Keratinocyte (primary cell): ENCODE measurements around the gene HMCN1.

Experiments used
- CTCF ChIP-seq, 3 experiments: IDR thresholded peaks in 1 of 3; conservative IDR thresholded peaks in 1 of 3; optimal IDR thresholded peaks in 1 of 3; 2 replicates in 2 of 3; 3 replicates in 1 of 3; pipeline versions ENCODE3 to v1.5.1; 2011; ENCODE audit warnings: low read length in 3 of 3, mild to moderate bottlenecking in 3 of 3, moderate library complexity in 2 of 3, control low read depth in 1 of 3, inconsistent platforms in 1 of 3; ENCODE audit not compliant: insufficient read depth in 2 of 3; ENCODE audit errors: extremely low read depth in 1 of 3
- EZH2 ChIP-seq: IDR thresholded peaks from one replicate; pipeline ENCODE4 v1.6.1; 2012; ENCODE audit warnings: inconsistent platforms, mild to moderate bottlenecking, low read length, moderate library complexity

GRCh38 chr1:185880330-185880729, 146.1 kb downstream of the HMCN1 start:
- TF ChIP-seq CTCF (optimal IDR thresholded peaks at IDR 0.05 in 1 of 3, IDR thresholded peaks at IDR 0.05 in 1 of 3, conservative IDR thresholded peaks at IDR 0.05 in 1 of 3; ENCODE audit: extremely low read depth in 1 of 3, insufficient read depth in 2 of 3, low read length in 3 of 3) = no peak
- no peak for TF ChIP-seq EZH2
